Spleen (tissue), 11 donors: ENCODE data around the gene PIK3R5. TPM values are rescaled to one million over a fixed set of nuclear protein-coding genes. Genes with fewer than 3 reads are reported as not detected.
A peak's percentile ranks its signal among the peaks of the same experiment; 100 is the strongest.

Source experiments
- DNase-seq: peaks from one replicate; pipeline ENCODE4 v3.0.0-alpha.2; 2020
- H3K27ac ChIP-seq, 8 donors: fragments of 200-600 bp; sonication (generic) in 7 of 8; 1 replicate in 4 of 8; 2 replicates in 4 of 8; pipeline versions ENCODE4 v1.5.0 to v1.8.0; 2016 to 2021; ENCODE audit warnings: inconsistent platforms in 4 of 8, mild to moderate bottlenecking in 4 of 8, moderate library complexity in 1 of 8
- H3K27me3 ChIP-seq, 7 donors: fragments of 200-600 bp; sonication (generic) in 6 of 7; replicated peaks in 1 of 7; 1 replicate in 4 of 7; 2 replicates in 3 of 7; pipeline versions ENCODE4 v1.5.0 to v1.8.0; 2016 to 2021; ENCODE audit warnings: inconsistent platforms in 3 of 7, mild to moderate bottlenecking in 1 of 7
- H3K36me3 ChIP-seq, 6 donors: fragments of 200-600 bp; sonication (generic) in 5 of 6; 1 replicate in 4 of 6; 2 replicates in 2 of 6; pipeline versions ENCODE4 v1.5.0 to v1.8.0; 2016 to 2021; ENCODE audit warnings: inconsistent platforms in 2 of 6
- H3K4me1 ChIP-seq, 6 donors: fragments of 200-600 bp; sonication (generic) in 5 of 6; 1 replicate in 3 of 6; 2 replicates in 3 of 6; pipeline versions ENCODE4 v1.5.0 to v1.8.0; 2016 to 2021; ENCODE audit warnings: inconsistent platforms in 3 of 6
- H3K4me3 ChIP-seq, 8 donors: fragments of 200-600 bp; sonication (generic) in 7 of 8; 1 replicate in 4 of 8; 2 replicates in 4 of 8; pipeline versions ENCODE4 v1.5.0 to v1.8.0; 2016 to 2021; ENCODE audit warnings: inconsistent platforms in 4 of 8, mild to moderate bottlenecking in 4 of 8, moderate library complexity in 2 of 8
- H3K9me3 ChIP-seq, 8 donors: fragments of 200-600 bp; sonication (generic) in 7 of 8; 1 replicate in 4 of 8; 2 replicates in 4 of 8; pipeline versions ENCODE4 v1.5.0 to v1.8.0; 2016 to 2021; ENCODE audit warnings: inconsistent platforms in 4 of 8
- POLR2A ChIP-seq, 3 donors: fragments of 450-650 bp; IDR thresholded peaks; one replicate each; pipeline ENCODE4 v1.5.1; 2017; ENCODE audit warnings: antibody characterized with exemption in 3 of 3, mild to moderate bottlenecking in 1 of 3
- POLR2AphosphoS5 ChIP-seq, 3 donors: sonication (generic); formaldehyde crosslinking; IDR thresholded peaks; one replicate each; pipeline ENCODE4 v1.5.1; 2017; ENCODE audit warnings: antibody characterized with exemption in 3 of 3
- WGBS, 5 donors: extraction: QIAGEN DNeasy Blood & Tissue Kit in 3 of 5; methylation state at CpG; one replicate each; pipeline versions ENCODE4 v1.1.5 to v1.1.7; 2013 to 2018; 5-methylcytosine and 5-hydroxymethylcytosine counted together
- intact Hi-C: fragments of 100-400 bp; cut with DNase I; formaldehyde crosslinking; loops from one replicate; pipeline ENCODE4 v1.15.0; 2023; ENCODE audit warnings: low total_unique reads
- polyA plus RNA-seq, 3 donors: library from polyadenylated mRNA; stranded (reverse); fragments of 200-250 nt; gene quantifications; one replicate each; pipeline ENCODE4 v1.2.1, GENCODE V29; 2013
- total RNA-seq, 7 donors: library from RNA; depleted of rRNA in 3 of 7; stranded (reverse); fragments of >200 nt in 3 of 7; fragmentation: NEBNext Ultra II Directional in 4 of 7; extraction: Animal tissue kit (Norgen Biotek cat#: 25700) in 4 of 7; gene quantifications; one replicate each; pipeline versions ENCODE4 v1.1.0 to v1.2.1, GENCODE V29; 2016 to 2021
- TF ChIP-seq, protein P1 (sequence below), 11 experiments: fragments of 200-600 bp in 7 of 11; fragments of 450-650 bp in 4 of 11; sonication (generic) in 4 of 11; IDR thresholded peaks in 8 of 11; conservative IDR thresholded peaks in 3 of 11; 1 replicate in 7 of 11; 2 replicates in 4 of 11; pipeline versions ENCODE4 v1.4.0 to v1.8.0; 2016 to 2021; ENCODE audit warnings: antibody characterized with exemption in 11 of 11, inconsistent platforms in 4 of 11, mild to moderate bottlenecking in 1 of 11
- donor health status: healthy with polysubstance abuse.
- donor health status: DM: no; HTN: no; CAD: no; lungs with moderate emphysema.
- donor health status: DM: no; HTN: no; CAD: no.
- donor health status: Bipolar disorder and iron deficiency.
- donor health status: healthy.
- donor health status: DM: no; HTN: no; CAD: no.
- donor health status: DM: yes; HTN: yes; CAD: no.

PIK3R5 gene
- total and polyA plus RNA-seq, 10 donors: 8.5 to 110 (median 68.4) TPM

DNA sequence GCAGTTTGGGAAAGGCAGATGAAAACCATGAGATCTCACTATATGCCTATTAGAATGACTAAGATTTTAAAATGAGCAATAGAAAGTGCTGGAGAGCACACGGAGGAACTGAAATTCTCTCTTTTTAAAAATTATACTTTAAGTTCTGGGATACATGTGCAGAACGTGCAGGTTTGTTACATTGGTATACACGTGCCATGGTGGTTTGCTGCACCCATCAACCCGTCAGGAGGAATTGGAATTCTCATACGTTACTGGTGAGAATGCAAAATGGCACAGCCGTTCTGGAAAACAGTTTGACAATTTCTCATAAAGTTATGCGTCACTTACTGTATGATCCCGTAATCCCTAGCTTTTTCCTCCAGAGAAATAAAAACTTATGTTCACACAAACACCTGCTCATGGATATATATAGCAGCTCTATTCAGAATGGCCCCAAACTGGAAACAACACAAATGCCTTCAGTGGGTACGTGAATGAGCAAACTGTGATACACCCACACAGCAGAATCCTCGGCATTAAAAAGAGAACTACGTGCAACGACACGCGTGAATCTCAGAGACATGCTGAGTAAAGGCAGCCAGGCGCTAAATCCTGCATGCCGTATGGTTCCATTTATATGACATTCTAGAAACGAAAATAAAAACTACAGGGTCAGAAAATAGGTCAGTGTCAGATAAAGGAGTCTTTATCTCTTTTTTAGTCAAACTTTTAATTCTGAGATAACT, 109.9 kb downstream of the PIK3R5 start:
- Histone ChIP-seq H3K27me3 (no peaks in the 10 kb centered on the region), H3K4me1 (peaks cover 13 to 51% (median 37%) of the 10 kb centered on the region in 6 donors), H3K36me3 (no peaks in the 10 kb centered on the region), H3K4me3 (peak overlapping the region in 1 of 8 donors; percentile 14), H3K9me3 (no peaks in the 10 kb centered on the region), H3K27ac (no peak overlapping the region)
- TF ChIP-seq, protein P1, sequence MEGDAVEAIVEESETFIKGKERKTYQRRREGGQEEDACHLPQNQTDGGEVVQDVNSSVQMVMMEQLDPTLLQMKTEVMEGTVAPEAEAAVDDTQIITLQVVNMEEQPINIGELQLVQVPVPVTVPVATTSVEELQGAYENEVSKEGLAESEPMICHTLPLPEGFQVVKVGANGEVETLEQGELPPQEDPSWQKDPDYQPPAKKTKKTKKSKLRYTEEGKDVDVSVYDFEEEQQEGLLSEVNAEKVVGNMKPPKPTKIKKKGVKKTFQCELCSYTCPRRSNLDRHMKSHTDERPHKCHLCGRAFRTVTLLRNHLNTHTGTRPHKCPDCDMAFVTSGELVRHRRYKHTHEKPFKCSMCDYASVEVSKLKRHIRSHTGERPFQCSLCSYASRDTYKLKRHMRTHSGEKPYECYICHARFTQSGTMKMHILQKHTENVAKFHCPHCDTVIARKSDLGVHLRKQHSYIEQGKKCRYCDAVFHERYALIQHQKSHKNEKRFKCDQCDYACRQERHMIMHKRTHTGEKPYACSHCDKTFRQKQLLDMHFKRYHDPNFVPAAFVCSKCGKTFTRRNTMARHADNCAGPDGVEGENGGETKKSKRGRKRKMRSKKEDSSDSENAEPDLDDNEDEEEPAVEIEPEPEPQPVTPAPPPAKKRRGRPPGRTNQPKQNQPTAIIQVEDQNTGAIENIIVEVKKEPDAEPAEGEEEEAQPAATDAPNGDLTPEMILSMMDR (IDR thresholded peaks at IDR 0.05 in 8 of 11, conservative IDR thresholded peaks at IDR 0.05 in 3 of 11): no peak
- no peak for TF ChIP-seq POLR2A (IDR thresholded peaks at IDR 0.05)
- no peak for TF ChIP-seq POLR2AphosphoS5 (IDR thresholded peaks at IDR 0.05)
- no peak for DNase-seq
- WGBS, 5 donors: 68 to 79% (median 76%) methylated on average over 17 of the region's 17 CpGs
- intact Hi-C loops: no loop called here

DNA sequence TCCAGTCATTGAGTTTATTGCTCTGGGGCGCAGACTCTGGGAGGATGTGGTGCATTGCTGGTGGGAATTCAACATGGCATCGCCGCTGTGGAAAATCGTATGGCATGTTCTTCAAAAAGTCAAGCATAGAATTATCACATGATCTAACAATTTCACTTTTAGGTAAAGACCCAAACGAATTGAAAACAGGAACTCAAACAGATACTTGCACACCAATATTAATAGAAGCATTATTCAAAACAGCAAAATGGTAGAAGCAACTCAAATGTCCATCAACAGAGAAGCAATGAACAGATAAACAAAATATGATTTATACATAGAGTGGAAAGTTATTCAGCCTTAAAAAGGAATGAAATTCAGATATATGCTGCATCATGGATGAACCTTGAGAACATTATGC, 113.9 kb downstream of the PIK3R5 start:
- no peak for DNase-seq
- 76 to 80% (median 77%) methylated on average over 5 of the region's 5 CpGs for WGBS, 5 donors
- H3K27ac ChIP-seq: no peak overlapping the region

DNA sequence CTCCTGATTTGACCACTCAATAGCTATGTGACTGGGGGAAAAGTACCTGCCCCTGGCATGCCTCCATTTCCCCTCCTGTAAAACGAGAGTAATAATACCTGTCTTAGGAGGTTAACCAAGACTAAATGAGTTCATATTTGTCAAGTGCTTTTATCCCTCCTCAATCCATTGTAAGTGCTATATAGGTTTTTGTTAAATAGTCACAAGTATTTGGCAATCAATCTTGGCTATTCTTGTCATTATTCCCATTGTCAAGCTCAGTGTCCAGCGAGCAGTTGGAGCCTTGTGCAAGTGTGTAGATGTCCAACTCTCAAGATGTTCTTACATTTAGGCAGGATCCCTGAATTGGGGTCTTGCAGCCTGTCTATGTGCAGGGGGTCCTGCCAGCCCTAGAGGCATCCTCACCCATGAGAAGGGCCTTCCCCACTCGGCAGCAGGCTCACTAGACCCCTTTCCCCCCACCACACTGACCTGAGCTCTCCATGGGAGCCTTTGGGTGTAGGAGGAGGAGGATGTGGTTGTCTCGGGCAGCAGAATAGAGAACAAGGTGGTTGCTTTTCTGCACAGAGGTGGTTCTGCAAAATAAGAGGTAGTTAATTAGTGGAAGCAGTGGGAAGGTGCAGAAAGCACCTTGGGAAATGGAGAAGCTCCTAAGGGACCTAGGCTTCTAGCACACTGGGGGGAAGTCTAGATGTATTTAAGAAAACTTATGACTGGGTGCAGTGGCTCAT, 116.0 kb downstream of the PIK3R5 start:
- no peaks in the 10 kb centered on the region for H3K4me1 ChIP-seq
- DNase-seq: no peak
- whole genome bisulfite sequencing, 5 donors: 62 to 71% (median 65%) methylated on average over 3 to 4 of the region's 4 CpGs
- H3K36me3 ChIP-seq: peaks cover 0 to 17% (median 0%) of the 10 kb centered on the region in 6 donors
- no peaks in the 10 kb centered on the region for H3K27me3 ChIP-seq
- peaks cover 0 to 4% (median 0%) of the 10 kb centered on the region in 8 donors for H3K9me3 ChIP-seq
- no peak overlapping the region for H3K27ac ChIP-seq
- TF ChIP-seq, protein P1 (IDR thresholded peaks at IDR 0.05 in 8 of 11, conservative IDR thresholded peaks at IDR 0.05 in 3 of 11): no peak
- TF ChIP-seq POLR2AphosphoS5 (IDR thresholded peaks at IDR 0.05) (no peak), POLR2A (IDR thresholded peaks at IDR 0.05) (no peak)
- intact Hi-C loops: no loop called here
- H3K4me3 ChIP-seq: no peak overlapping the region

More for the DNA sequence above, 113.9 kb downstream of the PIK3R5 start:
- TF ChIP-seq, protein P1 (IDR thresholded peaks at IDR 0.05 in 8 of 11, conservative IDR thresholded peaks at IDR 0.05 in 3 of 11): no peak
- no peak for TF ChIP-seq POLR2AphosphoS5 (IDR thresholded peaks at IDR 0.05)
- TF ChIP-seq POLR2A (IDR thresholded peaks at IDR 0.05): no peak
- Histone ChIP-seq H3K27me3 (no peaks in the 10 kb centered on the region), H3K9me3 (no peaks in the 10 kb centered on the region), H3K36me3 (peaks cover 0 to 17% (median 0%) of the 10 kb centered on the region in 6 donors), H3K4me3 (no peak overlapping the region), H3K4me1 (peaks cover 0 to 11% (median 5%) of the 10 kb centered on the region in 6 donors)
- intact Hi-C loops: no loop called here

DNA sequence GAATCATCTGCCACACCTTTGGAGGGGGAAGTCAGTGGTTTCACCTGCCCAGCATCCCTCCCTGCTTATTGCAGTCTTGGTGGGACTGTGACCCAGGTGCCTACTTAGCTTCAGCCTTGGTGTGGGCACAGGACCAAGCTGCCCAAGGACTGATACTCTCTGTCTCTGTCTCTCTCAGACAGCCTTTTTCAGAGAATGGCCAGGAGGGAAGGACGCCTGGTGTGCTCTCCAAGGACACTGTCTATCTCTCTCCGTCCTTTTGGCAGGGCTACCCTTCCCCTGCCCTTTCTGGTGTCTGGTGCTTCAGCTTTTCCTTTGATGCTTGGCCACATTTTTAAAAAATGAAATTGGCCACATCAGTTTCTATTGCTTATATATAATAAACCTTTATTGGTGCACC, 117.6 kb downstream of the PIK3R5 start:
- H3K27me3 ChIP-seq: no peaks in the 10 kb centered on the region
- no peak overlapping the region for H3K4me3 ChIP-seq
- H3K9me3 ChIP-seq: peaks cover 0 to 4% (median 0%) of the 10 kb centered on the region in 8 donors
- intact Hi-C loops: no loop called here
- no peak overlapping the region for H3K27ac ChIP-seq
- H3K36me3 ChIP-seq: peaks cover 0 to 17% (median 0%) of the 10 kb centered on the region in 6 donors
- no peak for DNase-seq
- TF ChIP-seq, protein P1 (IDR thresholded peaks at IDR 0.05 in 8 of 11, conservative IDR thresholded peaks at IDR 0.05 in 3 of 11): no peak
- TF ChIP-seq POLR2A (IDR thresholded peaks at IDR 0.05): no peak
- no peak for TF ChIP-seq POLR2AphosphoS5 (IDR thresholded peaks at IDR 0.05)
- H3K4me1 ChIP-seq: peaks cover 0 to 12% (median 0%) of the 10 kb centered on the region in 6 donors
- WGBS, 5 donors: 65 to 89% (median 73%) methylated on average over 2 of the region's 2 CpGs
